ENCODE data around the gene PRMT1. TPM values are rescaled to one million over a fixed set of nuclear protein-coding genes. Genes with fewer than 3 reads are reported as not detected.

The PRMT1 gene
- total RNA-seq, 1 donor from 2014 or later: 273 TPM

DNA sequence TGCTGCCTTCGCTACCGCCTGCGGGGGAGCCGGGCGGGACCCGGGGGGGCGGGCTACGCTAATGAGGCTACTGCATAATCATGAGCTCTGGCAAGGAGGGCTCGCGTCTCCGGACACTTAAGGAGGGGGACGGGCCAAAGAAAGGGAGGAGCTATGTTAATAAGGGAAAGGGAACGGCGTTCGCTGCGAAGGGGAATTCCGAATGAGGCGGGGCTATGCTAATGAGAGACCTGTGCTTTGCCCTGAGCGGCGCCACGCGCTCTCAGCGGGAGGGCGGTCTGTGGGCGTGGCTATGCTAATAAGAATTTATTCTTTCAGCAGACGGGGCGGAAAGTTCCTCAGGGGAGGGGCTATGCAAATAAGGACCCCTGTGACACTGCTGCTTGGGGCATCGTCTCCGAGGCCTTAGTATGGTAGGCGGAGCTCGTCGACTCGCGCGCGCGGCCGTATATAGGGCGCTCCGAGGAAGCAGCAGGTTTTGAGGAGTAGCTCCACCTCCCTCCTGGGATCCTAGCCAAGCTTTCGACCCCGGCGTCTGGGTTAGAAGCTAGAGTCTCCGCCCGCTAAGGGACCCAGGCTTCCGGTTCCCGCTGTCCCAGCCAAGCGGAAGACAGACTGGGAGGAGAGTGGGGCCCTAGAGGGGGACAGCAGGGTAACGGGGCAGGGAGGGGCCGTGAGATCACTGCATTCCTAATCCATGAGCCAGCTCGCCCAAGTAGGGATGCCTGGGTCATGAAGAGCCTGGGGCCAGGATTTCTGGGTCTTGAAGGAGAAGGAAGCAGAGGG is 36.8 kb upstream of the PRMT1 start, which contains the start of gene RRAS:
RRAS (minus strand) TSS at position 31 of the 786 bp plus-strand sequence. CDS start 45 bp downstream, outside the sequence.
- no peaks in the 10 kb centered on the region for H3K9me3 Mint-ChIP-seq
- H3K36me3 Mint-ChIP-seq: no peaks in the 10 kb centered on the region
- peak within 1 kb of the TSS; percentile 97 for H3K4me3 Mint-ChIP-seq
- DNase-seq (ENCODE audit: low spot score in 2 of 2, unreplicated experiment in 2 of 2): peak; percentile 99
- H3K4me1 Mint-ChIP-seq: peaks cover 65% of the 10 kb centered on the region
- H3K27me3 Mint-ChIP-seq (ENCODE audit: low read depth): no peaks in the 10 kb centered on the region
- TF ChIP-seq, protein P1, sequence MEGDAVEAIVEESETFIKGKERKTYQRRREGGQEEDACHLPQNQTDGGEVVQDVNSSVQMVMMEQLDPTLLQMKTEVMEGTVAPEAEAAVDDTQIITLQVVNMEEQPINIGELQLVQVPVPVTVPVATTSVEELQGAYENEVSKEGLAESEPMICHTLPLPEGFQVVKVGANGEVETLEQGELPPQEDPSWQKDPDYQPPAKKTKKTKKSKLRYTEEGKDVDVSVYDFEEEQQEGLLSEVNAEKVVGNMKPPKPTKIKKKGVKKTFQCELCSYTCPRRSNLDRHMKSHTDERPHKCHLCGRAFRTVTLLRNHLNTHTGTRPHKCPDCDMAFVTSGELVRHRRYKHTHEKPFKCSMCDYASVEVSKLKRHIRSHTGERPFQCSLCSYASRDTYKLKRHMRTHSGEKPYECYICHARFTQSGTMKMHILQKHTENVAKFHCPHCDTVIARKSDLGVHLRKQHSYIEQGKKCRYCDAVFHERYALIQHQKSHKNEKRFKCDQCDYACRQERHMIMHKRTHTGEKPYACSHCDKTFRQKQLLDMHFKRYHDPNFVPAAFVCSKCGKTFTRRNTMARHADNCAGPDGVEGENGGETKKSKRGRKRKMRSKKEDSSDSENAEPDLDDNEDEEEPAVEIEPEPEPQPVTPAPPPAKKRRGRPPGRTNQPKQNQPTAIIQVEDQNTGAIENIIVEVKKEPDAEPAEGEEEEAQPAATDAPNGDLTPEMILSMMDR (IDR thresholded peaks at IDR 0.05; ENCODE audit: unreplicated experiment): no peak
- H3K27ac Mint-ChIP-seq: peak within 1 kb of the TSS; percentile 100

DNA sequence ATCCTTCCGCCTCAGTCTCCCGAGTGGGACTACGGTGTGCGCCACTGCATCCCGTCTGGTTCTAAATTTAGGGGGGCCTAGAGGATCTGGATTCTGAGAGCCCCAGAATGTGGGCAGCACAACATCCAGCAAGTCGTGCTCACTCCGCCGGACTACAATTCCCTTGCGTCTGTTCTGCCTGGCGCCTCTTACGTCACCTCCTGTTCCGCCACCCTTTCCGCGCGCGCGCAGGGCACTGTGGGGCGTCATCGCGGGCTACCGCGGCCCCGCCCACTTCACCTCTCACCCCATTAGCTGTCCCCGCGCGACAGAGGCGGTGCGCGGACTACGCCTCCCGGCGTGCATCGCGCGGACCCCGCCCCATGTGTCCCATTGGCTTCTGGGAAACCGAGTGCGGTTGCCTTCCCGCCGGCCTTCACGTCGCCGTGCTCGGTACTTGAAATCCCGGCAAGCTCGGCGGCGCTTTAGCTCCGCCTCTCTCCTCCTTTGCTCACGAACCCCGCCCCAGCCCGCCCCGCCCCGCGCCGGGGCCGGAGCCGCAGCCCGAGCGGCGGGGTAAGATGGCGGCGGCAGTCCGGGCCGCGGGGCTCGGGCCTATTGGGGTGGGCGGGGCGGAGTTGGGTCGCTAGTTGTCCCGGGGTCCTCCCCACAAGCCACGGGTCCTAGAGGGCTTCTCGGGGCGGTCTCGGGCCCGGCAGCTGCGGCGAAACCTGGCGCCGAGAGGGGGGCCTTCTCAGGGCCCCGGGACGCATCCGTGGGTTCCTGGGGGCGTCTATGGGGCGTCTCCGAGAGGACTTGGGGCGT is 35.2 kb upstream of the PRMT1 start, which contains the start of gene SCAF1:
SCAF1 (plus strand) TSS at position 522 of the 804 bp plus-strand sequence. CDS start 2,818 bp downstream, outside the sequence.
- H3K4me1 Mint-ChIP-seq: peaks cover 54% of the 10 kb centered on the region
- peaks cover 3% of the 10 kb centered on the region for H3K36me3 Mint-ChIP-seq
- H3K4me3 Mint-ChIP-seq: peak within 1 kb of the TSS; percentile 97
- TF ChIP-seq, protein P1 (IDR thresholded peaks at IDR 0.05; ENCODE audit: unreplicated experiment): no peak
- DNase-seq (ENCODE audit: low spot score in 2 of 2, unreplicated experiment in 2 of 2): peak; percentile 98
- H3K27ac Mint-ChIP-seq: peak within 1 kb of the TSS; percentile 100
- H3K27me3 Mint-ChIP-seq (ENCODE audit: low read depth): no peaks in the 10 kb centered on the region
- H3K9me3 Mint-ChIP-seq: no peaks in the 10 kb centered on the region

DNA sequence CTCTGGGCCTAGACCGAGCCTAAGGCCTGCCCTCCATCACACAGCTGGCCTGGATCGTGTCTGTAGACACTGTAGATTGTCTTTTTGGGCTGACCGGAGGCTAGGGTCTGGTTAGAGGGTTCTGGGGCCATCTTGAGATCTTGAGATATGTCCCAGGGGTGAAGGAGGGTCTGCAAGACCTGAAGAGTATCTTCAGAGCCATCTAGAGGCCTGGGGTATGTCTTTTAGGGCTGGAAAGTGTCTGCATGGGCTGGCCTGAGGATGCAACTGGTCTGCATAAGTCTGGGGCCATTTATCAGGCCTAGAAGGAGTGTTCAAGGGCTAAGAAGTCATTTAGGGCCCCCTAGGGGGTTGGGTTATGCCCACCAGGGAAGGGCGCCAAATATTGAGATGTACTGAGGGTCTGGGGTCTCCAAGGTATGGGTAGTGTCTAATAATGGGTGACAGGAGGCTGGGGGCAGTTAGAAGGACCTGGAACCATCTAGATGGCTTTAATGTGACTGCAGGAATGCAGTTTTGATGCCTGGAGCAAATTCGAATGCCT is 34.5 kb upstream of the PRMT1 start:
- H3K27ac Mint-ChIP-seq: peak overlapping the region; percentile 99
- peaks cover 9% of the 10 kb centered on the region for H3K36me3 Mint-ChIP-seq
- peaks cover 52% of the 10 kb centered on the region for H3K4me1 Mint-ChIP-seq
- H3K27me3 Mint-ChIP-seq (ENCODE audit: low read depth): no peaks in the 10 kb centered on the region
- TF ChIP-seq, protein P1 (IDR thresholded peaks at IDR 0.05; ENCODE audit: unreplicated experiment): no peak
- H3K9me3 Mint-ChIP-seq: no peaks in the 10 kb centered on the region
- DNase-seq (ENCODE audit: low spot score in 2 of 2, unreplicated experiment in 2 of 2): no peak
- H3K4me3 Mint-ChIP-seq: peak overlapping the region; percentile 97

DNA sequence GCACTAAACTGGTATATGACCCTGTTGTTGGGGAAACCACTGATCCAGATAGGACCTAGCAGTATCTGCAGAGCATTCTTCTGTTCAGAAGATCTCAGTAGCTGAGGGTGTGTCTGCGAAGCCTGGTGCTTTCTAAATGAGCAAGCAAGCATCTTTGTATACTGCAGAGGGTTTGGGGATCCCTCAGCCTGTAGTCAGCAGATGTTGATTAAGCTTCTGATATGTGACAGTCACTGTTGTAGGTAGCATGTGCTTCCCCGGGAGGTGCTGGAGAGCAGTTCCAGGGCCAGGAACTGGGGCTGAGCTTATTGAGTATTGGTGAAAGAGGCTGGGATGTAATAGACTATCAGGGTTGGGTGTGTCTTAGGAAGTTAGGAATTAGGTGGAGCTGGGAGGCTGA is 33.6 kb upstream of the PRMT1 start:
- Mint-ChIP-seq H3K36me3 (peaks cover 9% of the 10 kb centered on the region), H3K27ac (peak overlapping the region; percentile 99), H3K27me3 (ENCODE audit: low read depth) (no peaks in the 10 kb centered on the region), H3K4me1 (peaks cover 44% of the 10 kb centered on the region), H3K9me3 (no peaks in the 10 kb centered on the region), H3K4me3 (peak overlapping the region; percentile 97)
- no peak for DNase-seq (ENCODE audit: low spot score in 2 of 2, unreplicated experiment in 2 of 2)
- TF ChIP-seq, protein P1 (IDR thresholded peaks at IDR 0.05; ENCODE audit: unreplicated experiment): no peak

DNA sequence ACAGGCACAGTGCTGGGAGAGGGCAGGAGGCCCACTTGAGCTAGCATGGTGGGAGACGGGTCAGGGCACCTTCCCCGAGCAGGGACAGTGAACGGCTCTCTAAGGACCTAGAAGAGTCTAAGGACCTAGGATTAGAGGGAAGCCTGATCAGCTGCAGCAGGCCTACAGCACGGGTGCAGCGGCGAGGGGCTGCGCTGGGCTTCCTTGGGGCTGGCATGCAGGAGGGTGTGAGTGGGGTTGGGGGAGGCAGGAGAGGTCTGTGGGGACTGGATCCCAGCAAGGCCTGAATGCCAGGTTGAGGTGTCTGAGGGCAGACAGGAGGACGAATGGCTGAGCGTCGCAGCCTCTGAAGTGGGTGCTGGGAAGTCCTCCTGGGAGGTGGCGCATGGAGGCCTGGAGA is 31.5 kb upstream of the PRMT1 start:
- Mint-ChIP-seq H3K9me3 (no peaks in the 10 kb centered on the region), H3K36me3 (peaks cover 9% of the 10 kb centered on the region), H3K27ac (peak overlapping the region; percentile 43), H3K27me3 (ENCODE audit: low read depth) (no peaks in the 10 kb centered on the region), H3K4me3 (no peak overlapping the region), H3K4me1 (peaks cover 31% of the 10 kb centered on the region)
- no peak for DNase-seq (ENCODE audit: low spot score in 2 of 2, unreplicated experiment in 2 of 2)
- TF ChIP-seq, protein P1 (IDR thresholded peaks at IDR 0.05; ENCODE audit: unreplicated experiment): no peak

All from mesothelial cell of epicardium (in vitro differentiated cells).